HG03457 (cell line): ENCODE measurements around the gene GSTM1.

ENCODE experiments used
- ATAC-seq: cut with Tn5 transposase; IDR thresholded peaks from one replicate; pipeline ENCODE4 v1.9.1; 2021; ENCODE audit warnings: moderate number of reproducible peaks; ENCODE audit not compliant: unreplicated experiment

Gene GSTM1

DNA sequence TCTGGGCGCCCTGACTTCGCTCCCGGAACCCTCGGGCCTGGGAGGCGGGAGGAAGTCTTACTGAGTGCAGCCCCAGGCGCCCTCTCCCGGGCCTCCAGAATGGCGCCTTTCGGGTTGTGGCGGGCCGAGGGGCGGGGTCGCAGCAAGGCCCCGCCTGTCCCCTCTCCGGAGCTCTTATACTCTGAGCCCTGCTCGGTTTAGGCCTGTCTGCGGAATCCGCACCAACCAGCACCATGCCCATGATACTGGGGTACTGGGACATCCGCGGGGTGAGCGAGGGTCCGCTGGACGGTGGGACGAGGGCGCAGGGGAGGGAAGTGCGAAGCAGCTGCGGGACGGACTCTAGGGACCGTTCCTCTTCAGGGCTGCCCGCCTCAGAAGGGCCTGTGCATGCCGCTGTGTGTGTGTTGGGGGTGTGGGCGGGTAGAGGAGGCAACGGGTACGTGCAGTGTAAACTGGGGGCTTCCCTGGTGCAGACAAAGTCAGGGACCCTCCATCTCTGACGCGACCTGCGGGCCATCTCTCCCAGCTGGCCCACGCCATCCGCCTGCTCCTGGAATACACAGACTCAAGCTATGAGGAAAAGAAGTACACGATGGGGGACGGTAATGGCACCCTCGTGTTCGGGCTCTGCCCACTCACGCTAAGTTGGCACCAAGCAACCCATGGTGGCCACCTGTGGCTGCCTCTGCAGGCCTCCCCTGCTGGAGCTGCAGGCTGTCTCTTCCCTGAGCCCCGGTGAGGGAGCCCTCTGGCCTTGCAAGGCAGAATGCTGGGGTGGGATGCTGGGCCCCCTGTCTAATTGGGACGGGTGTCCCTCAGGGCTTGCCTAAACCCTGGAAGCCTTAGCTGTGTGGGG lies at the start of gene GSTM1:
TSS of gene GSTM1 (plus strand) at position 177 of the 859 bp plus-strand sequence. CDS start at position 234, 57 bp downstream.
- ATAC-seq = peak; percentile 94

DNA sequence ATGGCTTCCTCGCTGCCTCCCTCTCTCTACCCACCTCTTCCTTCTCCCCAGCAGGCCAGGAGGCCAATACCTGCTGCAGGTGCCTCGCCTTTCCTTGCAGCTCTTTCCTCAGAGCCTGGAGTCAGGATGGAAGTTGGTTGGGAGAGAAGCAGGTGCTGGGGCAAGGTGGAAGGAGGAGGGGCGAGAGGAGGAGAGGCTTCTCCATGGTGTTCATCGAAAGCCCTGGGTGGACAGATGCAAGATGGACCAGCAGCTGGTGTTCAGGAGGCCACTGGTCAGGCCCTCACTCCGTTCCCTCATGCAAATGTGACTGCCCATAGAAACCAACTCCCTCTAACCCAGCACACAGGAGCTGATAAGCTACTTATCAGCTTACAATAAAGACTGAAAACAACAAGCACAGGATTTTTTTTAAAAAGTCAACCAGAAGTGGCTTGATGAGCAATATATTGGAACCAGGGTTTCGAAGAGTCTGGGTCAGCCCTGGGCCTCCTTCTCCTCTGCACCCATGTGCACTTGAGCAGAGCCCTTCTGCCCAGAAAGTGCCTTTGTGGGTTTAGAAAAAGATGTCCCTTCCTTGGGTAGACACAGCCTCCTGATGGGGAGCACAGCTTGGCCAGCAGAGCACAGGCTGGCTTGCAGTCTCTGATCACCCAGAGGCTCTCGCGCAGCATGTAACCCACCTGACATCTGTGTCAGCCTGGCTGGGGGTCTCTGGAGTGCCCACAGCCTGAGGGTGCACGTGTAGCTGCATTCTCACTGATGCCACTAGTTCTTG lies 48.4 kb upstream of the GSTM1 start:
- no peak for ATAC-seq

DNA sequence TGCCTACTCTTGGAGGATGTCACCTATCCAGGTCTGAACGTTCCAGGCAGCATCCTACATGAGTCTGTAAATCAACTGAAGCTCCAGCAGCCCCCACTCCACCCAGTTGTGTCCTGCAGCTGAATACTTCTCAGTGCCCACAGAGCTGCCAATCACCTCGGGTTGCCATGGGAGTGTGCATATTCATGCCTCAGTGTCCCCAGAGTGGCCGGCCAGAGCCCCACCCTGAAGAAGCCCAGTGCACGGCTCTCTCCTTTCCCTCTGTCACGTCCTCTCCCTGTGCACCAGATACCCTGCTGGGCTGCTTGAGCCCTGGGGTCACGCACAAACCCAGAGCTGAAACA lies 47.8 kb upstream of the GSTM1 start:
- ATAC-seq = no peak

DNA sequence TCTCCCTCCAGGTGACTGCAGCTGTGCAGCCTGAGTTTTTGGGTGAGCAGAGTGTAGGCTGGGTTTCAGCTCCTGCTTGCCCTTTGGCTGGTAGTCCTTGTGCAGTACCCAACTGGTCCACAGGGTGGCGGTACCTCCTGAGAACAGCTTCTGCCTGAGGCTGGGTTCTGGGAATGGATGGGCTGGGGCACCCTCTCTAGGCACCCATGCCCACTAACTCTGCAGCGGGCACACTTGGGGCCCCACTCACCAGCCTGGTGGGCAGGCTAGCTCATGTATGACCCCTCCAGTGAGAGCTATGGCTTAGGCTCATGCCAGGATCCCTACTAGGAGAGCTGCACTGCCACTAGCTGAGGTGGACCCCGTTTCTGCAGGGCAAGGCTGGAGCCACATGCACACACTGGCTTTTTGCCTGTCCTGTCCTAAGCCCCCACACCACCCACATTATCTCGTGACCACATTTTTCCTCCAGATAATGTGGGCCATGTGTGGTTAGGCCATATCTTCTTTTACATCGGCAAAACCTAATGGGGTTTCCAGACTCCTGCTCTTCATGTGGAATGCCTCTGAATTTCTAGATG lies 47.2 kb upstream of the GSTM1 start:
- no peak for ATAC-seq

DNA sequence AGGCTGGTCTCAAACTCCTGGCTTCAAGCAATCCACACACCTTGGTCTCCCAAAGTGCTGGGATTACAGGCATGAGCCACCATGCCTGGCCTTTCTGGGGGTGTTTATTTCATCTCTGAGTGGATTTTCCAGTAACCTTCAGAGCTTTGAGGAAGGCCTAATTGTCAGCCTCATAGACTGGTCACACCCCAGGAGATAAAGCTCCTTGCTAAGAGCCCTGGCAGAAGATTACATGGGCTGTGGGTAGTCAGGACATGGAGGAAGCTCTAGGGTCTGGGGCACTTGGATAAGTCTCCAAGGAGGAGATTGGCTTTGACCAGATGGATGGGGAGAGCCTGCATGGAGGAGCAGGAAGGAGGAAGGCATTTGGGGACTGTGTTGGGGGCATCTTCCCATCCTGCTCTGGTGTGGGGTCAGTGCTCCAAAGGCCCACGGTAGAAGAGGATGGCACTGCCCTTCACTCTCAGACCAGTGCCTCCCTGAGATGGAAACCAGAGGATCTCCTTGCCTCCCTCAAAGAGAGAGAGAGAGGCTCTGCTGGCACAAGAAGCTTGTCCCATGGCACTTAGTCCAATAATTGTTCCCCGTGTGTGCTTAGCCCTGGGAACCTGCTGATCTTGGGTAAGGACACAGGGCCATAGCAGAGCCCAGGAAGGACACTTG lies 46.4 kb upstream of the GSTM1 start:
- ATAC-seq = no peak

DNA sequence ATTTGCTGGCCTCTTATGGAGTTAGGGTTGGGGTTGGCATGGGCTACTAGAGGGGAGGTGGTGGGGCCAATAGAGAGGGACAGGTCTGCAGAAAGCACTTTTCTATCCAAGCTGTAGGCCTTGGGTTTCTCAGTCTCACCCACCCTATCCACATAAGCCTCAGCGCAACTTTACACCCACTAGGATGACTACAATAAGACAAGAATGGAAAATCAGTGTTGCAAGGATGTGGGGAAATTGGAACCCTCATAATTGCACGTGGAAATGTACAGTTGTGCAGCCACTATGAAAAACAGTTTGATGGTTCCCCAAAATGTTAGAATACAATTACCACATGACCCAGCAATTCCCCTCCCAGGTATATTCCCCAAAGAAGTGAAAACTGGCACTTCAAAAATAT lies 45.8 kb upstream of the GSTM1 start:
- ATAC-seq = no peak

DNA sequence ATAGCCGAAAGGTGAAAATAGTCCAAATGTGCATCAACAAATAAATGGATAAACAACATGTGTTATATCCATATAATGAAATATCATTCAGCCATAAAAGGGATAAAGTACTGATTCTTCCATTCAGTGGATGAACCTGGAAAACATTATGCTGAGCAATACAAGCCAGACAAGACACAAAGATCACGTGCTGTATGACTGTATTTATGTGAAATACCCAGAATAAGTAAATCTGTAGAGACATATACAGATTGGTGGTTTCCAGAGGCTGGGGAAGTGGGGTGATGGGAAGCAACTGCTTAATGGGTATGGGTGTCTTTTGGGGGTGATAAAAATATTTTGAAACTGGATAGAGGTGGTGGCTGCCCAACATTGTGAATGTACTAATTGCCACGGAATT lies 45.0 kb upstream of the GSTM1 start:
- ATAC-seq = no peak

DNA sequence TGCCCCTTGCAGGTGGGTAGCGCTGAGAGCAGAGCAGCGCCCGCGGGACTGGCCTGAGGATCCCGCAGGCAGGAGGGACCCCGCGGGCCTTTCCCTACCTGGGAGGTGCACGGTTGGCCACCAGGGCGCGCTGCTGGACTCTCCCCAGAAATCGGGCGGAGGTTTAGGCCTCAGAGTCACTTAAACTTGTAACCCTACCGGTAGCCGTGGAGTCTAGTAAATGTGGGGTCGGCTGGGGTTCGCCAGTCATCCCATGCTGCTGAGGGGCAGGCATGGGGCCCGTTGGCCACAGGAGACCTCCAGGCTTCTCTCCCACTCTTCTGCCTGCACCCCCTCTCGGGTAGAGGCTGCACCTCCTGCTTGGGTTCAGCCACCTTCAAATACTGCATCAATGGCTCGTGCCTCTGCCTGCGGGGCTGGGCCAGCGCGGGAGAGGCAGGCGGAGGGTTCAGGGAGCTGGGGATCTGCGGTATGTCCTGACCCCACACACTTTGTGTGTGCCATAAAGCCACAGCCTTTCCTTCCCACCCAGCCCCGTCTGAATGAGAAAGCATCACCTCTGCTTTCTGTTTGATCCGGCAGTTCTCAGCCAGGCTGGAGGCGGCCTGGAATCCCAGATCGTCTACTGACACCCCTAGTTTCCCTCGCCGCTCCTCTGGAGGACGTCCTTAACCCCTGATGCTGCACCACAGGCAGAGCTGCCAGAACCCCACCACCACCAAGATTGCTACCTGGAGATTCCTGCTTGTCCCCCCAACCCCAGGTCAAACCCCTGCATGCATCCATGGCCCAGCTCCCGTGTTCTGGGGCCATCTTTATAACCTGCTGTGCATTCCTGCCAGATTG lies 44.0 kb upstream of the GSTM1 start:
- ATAC-seq = peak; percentile 84

DNA sequence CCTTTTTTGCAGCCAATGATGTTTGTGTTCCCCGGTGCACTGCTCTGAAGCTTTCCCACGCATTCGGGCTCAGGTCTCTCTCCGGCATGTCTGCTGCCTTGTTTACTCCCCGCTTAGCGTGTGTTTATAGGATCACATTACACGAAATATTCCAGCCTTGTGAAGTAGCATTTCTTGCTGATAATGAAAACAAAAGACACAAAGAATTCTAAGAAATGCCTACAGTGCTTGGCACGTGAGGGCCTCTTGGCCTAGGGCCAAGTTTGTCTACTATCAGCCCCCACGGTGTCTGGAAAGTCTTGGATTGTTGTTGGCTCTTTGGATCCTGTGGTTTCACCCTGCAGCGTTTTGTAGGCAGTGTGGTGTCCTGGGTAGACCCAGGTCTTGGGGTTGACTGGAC lies 42.9 kb upstream of the GSTM1 start:
- ATAC-seq = no peak

DNA sequence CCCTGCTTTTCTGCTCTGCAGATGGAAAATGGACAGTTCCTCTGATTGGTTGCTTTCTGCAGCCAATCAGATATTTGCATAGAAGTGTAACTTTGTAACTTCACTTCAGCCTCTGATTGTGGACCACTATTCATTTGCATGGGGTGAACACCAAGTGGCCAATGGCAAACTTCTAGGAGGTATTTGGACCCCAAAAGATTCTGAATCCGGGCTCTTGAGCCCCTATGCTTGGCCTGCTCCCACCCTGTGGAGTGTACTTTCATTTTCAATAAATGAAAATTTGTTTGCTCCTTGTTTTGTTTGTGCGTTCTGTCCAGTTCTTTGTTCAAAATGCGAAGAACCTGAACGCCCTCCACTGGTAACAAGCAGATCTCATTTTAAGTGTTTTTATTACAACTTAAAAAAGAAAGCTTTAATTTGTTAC lies 38.1 kb upstream of the GSTM1 start:
- no peak for ATAC-seq

DNA sequence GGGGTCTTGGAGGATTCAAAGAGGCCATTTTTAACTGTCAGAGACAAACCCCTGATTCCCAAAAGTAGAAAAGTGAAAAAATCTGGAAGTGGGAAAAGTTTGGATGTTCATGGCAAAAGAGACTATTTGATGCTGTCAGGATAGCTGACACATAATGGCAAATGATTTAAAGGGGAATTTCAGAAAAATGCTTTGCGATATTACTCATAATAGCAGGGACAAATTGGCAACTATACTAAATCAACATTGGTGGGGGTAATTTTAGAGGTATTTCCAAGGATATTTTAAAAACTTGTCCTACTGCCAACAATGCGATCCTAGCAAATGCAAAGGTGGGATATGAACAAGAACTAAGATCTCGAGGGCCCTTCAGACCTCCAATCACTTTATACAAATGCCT lies 37.0 kb upstream of the GSTM1 start:
- ATAC-seq = no peak

DNA sequence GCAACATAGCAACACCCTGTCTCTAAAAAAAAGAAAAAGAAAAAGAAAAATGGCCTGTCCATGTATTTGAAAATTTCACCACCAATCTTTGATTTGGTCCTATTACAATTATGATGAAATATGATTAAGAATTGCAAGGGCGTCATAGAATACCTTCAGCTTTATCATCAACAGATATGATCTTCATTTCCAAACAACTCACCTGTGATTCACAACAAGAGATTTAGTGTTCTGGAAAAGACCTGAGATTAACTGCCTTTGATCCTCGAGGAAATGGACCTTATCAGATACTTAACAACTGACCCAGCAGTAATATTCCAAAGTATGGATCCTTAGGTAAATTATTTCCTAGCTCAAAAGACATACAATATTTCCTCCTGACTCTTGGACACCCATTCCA lies 35.2 kb upstream of the GSTM1 start:
- no peak for ATAC-seq

DNA sequence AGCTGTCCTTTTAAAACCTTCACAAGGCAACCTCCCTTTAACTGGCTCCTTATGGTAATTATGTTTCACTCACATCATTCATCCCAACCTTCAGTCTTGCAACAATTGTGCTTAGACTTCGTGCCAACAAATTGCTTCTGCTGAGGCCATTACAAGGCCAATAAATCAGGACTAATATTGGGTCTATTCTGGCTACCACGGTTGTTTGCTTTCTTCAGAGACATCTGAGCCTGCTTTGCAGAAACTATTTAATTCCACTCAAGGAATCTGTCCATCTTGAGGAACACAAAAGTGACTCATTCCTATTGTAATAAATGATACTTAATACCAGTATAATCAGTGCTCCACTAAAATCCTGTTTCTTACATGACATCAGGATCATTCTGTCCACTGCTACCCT lies 34.3 kb upstream of the GSTM1 start:
- ATAC-seq = no peak

DNA sequence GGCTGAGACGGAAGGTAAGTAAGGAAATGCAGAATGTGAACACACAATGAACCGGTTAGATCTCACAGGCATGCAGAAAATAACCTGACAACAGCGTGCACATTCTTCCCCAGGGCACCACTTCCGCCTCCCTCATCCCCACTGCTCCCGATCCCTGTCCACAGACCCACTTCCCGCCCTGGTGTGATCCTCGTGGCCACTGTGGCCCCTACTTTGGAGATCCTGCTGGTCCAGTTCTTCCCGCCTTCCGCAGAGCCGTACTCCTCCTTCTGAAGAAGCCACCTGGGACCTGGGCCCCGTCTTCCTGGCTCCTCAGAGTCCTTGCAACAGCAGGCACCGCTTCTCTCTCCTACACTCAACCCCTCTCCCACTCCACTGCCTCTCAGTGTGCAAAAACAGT lies 33.1 kb upstream of the GSTM1 start:
- ATAC-seq = no peak

DNA sequence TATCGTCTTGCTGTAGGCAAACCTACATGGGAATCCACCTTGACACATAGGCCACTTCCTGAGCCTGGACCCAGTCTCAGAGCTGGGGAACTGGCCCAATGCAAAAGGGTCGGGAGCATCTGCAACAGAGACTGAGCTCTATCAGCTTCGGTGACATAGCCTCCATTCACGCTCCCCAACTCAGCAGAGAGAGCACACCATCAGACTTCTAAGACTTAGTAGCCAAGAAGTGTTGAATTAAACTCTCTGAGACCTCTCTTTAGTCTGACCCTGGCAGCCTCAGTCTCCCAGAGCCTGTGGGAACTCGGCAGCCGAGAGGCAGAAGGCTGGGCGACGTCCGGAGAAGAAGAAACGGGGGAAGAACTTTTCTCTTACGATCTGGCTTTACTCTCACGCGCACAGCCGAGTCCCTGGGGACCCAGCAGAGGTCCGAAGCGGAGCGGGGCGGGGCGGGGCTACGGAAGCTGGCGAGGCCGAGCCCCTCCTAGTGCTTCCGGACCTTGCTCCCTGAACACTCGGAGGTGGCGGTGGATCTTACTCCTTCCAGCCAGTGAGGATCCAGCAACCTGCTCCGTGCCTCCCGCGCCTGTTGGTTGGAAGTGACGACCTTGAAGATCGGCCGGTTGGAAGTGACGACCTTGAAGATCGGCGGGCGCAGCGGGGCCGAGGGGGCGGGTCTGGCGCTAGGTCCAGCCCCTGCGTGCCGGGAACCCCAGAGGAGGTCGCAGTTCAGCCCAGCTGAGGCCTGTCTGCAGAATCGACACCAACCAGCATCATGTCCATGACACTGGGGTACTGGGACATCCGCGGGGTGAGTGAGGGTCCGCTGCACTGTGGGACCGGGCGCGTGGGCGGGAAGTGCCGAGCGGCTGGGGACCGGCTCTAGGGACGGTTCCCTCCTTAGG lies 31.8 kb upstream of the GSTM1 start, which contains the start of gene GSTM4:
TSS of gene GSTM4 (plus strand) at position 485 of the 905 bp plus-strand sequence. CDS start at position 776, 291 bp downstream.
- peak; percentile 72 for ATAC-seq

DNA sequence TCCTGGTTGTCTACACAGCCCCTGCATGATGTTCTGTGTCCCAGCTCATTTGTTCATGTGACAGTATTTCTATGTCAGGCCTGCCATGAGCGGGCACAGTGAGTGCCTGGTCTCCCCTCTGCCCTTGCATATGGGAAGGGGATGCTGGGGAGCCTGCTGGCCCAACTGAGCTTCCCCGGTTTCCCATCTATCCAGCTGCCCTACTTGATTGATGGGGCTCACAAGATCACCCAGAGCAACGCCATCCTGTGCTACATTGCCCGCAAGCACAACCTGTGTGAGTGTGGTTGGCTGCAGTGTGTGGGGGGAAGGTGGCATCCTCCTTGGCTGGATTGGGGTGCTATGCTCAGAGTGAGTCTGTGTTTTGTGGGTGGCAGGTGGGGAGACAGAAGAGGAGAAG lies 30.2 kb upstream of the GSTM1 start:
- no peak for ATAC-seq

DNA sequence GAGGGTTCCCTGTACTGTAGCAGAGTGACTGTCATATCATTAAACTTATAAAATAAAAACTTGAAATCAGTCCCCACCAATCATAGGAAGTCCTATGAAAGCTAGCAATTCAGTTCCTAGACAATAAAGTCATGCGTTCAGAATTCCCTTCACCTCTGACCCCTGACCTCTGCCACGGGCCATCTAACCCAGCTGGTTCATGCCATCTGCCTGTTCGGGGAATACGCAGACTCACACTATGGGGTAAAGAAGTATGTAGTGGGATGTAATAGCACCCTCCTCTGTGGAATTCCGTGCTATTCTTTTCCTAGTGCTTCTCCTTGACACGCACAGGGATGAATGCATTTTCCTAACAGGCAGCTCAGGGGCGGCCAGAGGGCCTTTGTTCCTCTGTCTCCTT lies 29.6 kb upstream of the GSTM1 start:
- ATAC-seq = no peak

DNA sequence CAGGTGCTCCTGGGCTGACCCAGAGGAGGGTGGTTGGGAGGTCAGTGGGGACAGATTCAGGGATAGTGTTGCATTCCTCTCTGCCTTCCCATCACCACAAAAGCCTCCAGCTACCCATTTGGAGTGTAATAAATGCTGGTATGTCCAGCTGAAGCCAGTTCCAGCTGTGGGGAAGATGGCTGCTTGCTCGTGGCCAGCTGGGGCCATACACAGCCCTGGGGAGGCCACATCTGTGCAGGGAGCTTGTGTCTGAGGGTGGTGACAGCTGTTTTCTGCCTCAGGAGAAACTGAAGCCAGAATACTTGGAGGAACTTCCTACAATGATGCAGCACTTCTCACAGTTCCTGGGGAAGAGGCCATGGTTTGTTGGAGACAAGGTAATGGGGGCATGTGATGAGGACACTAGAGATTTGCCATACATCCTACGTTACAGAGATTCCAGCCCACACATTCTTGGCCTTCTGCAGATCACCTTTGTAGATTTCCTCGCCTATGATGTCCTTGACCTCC lies 29.0 kb upstream of the GSTM1 start:
- no peak for ATAC-seq

DNA sequence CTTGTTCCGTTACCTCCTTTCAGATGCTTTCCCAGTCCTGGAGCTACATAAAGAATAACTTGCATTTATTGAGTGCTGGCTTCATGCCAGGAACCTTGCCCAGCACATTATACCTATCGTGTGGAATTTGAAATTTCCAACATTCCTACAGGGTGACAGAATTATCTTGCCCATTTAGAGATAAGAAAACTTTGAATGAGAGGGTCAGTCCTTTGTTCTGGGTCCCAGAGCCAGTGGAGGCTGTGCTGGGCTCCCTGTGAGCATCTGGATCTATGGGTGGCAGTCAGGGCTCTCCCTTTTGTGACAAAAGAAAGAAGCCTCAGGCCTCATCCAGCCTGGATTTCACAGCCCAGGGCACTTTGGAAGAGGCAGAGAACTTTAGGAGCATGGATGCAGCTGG lies 28.5 kb upstream of the GSTM1 start:
- ATAC-seq = no peak
